NB4 (cell line): Measurements from ENCODE around the gene CFAP45.

Experiments used
- DNase-seq: peaks from one replicate; pipeline ENCODE4 v3.0.0; 2010; ENCODE audit warnings: low read depth
- H3K4me3 ChIP-seq: one replicate; pipeline ENCODE4 v1.5.1; 2011; ENCODE audit warnings: mild to moderate bottlenecking, low read depth, low read length, moderate library complexity
- CTCF ChIP-seq: IDR thresholded peaks from one replicate; pipeline ENCODE4 v1.5.1; 2012; ENCODE audit warnings: low read depth, low read length
- MAX ChIP-seq: IDR thresholded peaks from 2 replicates; pipeline ENCODE4 v1.6.1; 2011; ENCODE audit warnings: low read depth, low read length
- MYC ChIP-seq: IDR thresholded peaks from 2 replicates; pipeline ENCODE4 v1.6.1; 2011; ENCODE audit warnings: low read depth, low read length
- POLR2A ChIP-seq: IDR thresholded peaks from 2 replicates; pipeline ENCODE4 v1.6.1; 2011; ENCODE audit warnings: mild to moderate bottlenecking; ENCODE audit not compliant: insufficient read length; ENCODE audit errors: extremely low read depth

The CFAP45 gene

GRCh38 chr1:159838715-159839114 is 61.2 kb downstream of the CFAP45 start:
- no peak for DNase-seq
- no peak for TF ChIP-seq MAX
- TF ChIP-seq POLR2A: no peak
- TF ChIP-seq CTCF: no peak
- TF ChIP-seq MYC: no peak
- H3K4me3 ChIP-seq: no peak overlapping the region

- peak; percentile 13 for DNase-seq
- H3K4me3 ChIP-seq: no peak overlapping the region
- TF ChIP-seq MYC (no peak), POLR2A (no peak), MAX (no peak), CTCF (no peak)
Measured at GRCh38 chr1:159835862-159836525, 64.0 kb downstream of the CFAP45 start.

- DNase-seq: no peak
- TF ChIP-seq MYC: no peak
- no peak for TF ChIP-seq MAX
- no peak for TF ChIP-seq CTCF
- TF ChIP-seq POLR2A: no peak
- no peak overlapping the region for H3K4me3 ChIP-seq
Measured at GRCh38 chr1:159835356-159835755, 64.6 kb downstream of the CFAP45 start.

- no peak for TF ChIP-seq POLR2A
- TF ChIP-seq CTCF: no peak
- no peak for TF ChIP-seq MAX
- TF ChIP-seq MYC: no peak
- no peak for DNase-seq
- no peak overlapping the region for H3K4me3 ChIP-seq
Measured at GRCh38 chr1:159832309-159832708, 67.7 kb downstream of the CFAP45 start.

GRCh38 chr1:159831412-159832141 is 68.4 kb downstream of the CFAP45 start:
- H3K4me3 ChIP-seq: no peak overlapping the region
- TF ChIP-seq MYC (no peak), MAX (no peak), POLR2A (no peak), CTCF (no peak)
- DNase-seq: no peak
